H9 (cell line): Measurements from ENCODE around the gene SCYL3. TPM values are rescaled to one million over a fixed set of nuclear protein-coding genes. Genes with fewer than 3 reads are reported as not detected.

ENCODE experiments used
- DNase-seq: peaks from one replicate; pipeline ENCODE4 v3.0.0-alpha.2; 2017
- H2AFZ ChIP-seq: one replicate; pipeline ENCODE4 v1.6.1; 2013; ENCODE audit warnings: mild to moderate bottlenecking, low read length, control low read depth, moderate library complexity
- H2AK5ac ChIP-seq: 2 replicates; pipeline ENCODE4 v1.6.1; 2013; ENCODE audit warnings: low read length, control low read depth, mixed read lengths; ENCODE audit not compliant: insufficient read length
- H2BK120ac ChIP-seq: one replicate; pipeline ENCODE4 v1.6.1; 2013; ENCODE audit warnings: low read depth, mild to moderate bottlenecking, low read length, control low read depth, inconsistent platforms; ENCODE audit not compliant: poor library complexity, severe bottlenecking
- H2BK12ac ChIP-seq: 2 replicates; pipeline ENCODE4 v1.6.1; 2013; ENCODE audit warnings: low read length, control low read depth, mixed read lengths, low read depth; ENCODE audit not compliant: insufficient read length
- H2BK15ac ChIP-seq: 2 replicates; pipeline ENCODE4 v1.6.1; 2013; ENCODE audit warnings: low read depth, low read length, control low read depth
- H2BK20ac ChIP-seq: one replicate; pipeline ENCODE4 v1.6.1; 2013; ENCODE audit warnings: low read depth, mild to moderate bottlenecking, low read length, control low read depth, inconsistent platforms; ENCODE audit not compliant: poor library complexity, severe bottlenecking
- H2BK5ac ChIP-seq: 2 replicates; pipeline ENCODE4 v1.6.1; 2013; ENCODE audit warnings: low read length, control low read depth, mixed read lengths; ENCODE audit not compliant: insufficient read length
- H3K14ac ChIP-seq: 2 replicates; pipeline ENCODE4 v1.6.1; 2013; ENCODE audit warnings: low read length, control low read depth; ENCODE audit not compliant: insufficient read depth
- H3K18ac ChIP-seq: 2 replicates; pipeline ENCODE4 v1.6.1; 2013; ENCODE audit warnings: low read depth, mild to moderate bottlenecking, mixed read lengths, low read length, control low read depth; ENCODE audit not compliant: insufficient read length
- H3K23ac ChIP-seq: 2 replicates; pipeline ENCODE4 v1.6.1; 2013; ENCODE audit warnings: low read length, control low read depth, mixed read lengths, low read depth; ENCODE audit not compliant: insufficient read length
- H3K23me2 ChIP-seq: 2 replicates; pipeline ENCODE4 v1.6.1; 2013; ENCODE audit warnings: low read depth, mild to moderate bottlenecking, mixed read lengths, low read length, control low read depth; ENCODE audit not compliant: insufficient read length, poor library complexity, severe bottlenecking
- H3K27ac ChIP-seq: 2 replicates; pipeline ENCODE4 v1.5.1; 2013; ENCODE audit warnings: low read length, control low read depth, mixed read lengths, low read depth; ENCODE audit not compliant: insufficient read length
- H3K27me3 ChIP-seq: 2 replicates; pipeline ENCODE4 v1.6.1; 2013; ENCODE audit warnings: low read length, control low read depth, inconsistent platforms; ENCODE audit not compliant: insufficient read depth
- H3K4ac ChIP-seq: 2 replicates; pipeline ENCODE4 v1.6.1; 2013; ENCODE audit warnings: low read depth, mild to moderate bottlenecking, control low read depth, inconsistent platforms, low read length, moderate library complexity
- H3K4me1 ChIP-seq: 2 replicates; pipeline ENCODE4 v1.6.1; 2013; ENCODE audit warnings: low read length, control low read depth, inconsistent platforms; ENCODE audit not compliant: insufficient read depth
- H3K4me2 ChIP-seq: 2 replicates; pipeline ENCODE4 v1.6.1; 2013; ENCODE audit warnings: low read length, control low read depth, mixed read lengths; ENCODE audit not compliant: insufficient read length, insufficient read depth
- H3K56ac ChIP-seq: 2 replicates; pipeline ENCODE4 v1.6.1; 2013; ENCODE audit warnings: low read depth, mild to moderate bottlenecking, mixed read lengths, low read length, control low read depth; ENCODE audit not compliant: insufficient read length
- H3K79me1 ChIP-seq: 2 replicates; pipeline ENCODE4 v1.6.1; 2013; ENCODE audit warnings: low read depth, mild to moderate bottlenecking, moderate library complexity, low read length, control low read depth, inconsistent platforms; ENCODE audit not compliant: insufficient read depth, poor library complexity, severe bottlenecking
- H3K79me2 ChIP-seq: 2 replicates; pipeline ENCODE4 v1.6.1; 2013; ENCODE audit warnings: low read length, control low read depth, inconsistent platforms; ENCODE audit not compliant: insufficient read depth
- H3K9ac ChIP-seq: 2 replicates; pipeline ENCODE4 v1.6.1; 2013; ENCODE audit warnings: low read length, control low read depth, mixed read lengths; ENCODE audit not compliant: insufficient read length; ENCODE audit errors: extremely low read depth
- H3K9me3 ChIP-seq: one replicate; pipeline ENCODE4 v1.6.1; 2013; ENCODE audit warnings: low read depth, low read length, inconsistent platforms; ENCODE audit not compliant: control insufficient read depth
- H3T11ph ChIP-seq: one replicate; pipeline ENCODE4 v1.6.1; 2013; ENCODE audit warnings: mild to moderate bottlenecking, low read length, control low read depth, inconsistent platforms
- H4K20me1 ChIP-seq: one replicate; pipeline ENCODE4 v1.6.1; 2013; ENCODE audit not compliant: control insufficient read depth, insufficient read length, insufficient read depth
- H4K5ac ChIP-seq: 2 replicates; pipeline ENCODE4 v1.6.1; 2013; ENCODE audit warnings: low read depth, mild to moderate bottlenecking, mixed read lengths, low read length, control low read depth; ENCODE audit not compliant: insufficient read length
- H4K8ac ChIP-seq: replicated peaks from 2 replicates; pipeline ENCODE4 v1.6.1; 2013; ENCODE audit warnings: low read length, control low read depth, mixed read lengths, low read depth; ENCODE audit not compliant: insufficient read length
- H4K91ac ChIP-seq: 2 replicates; pipeline ENCODE4 v1.6.1; 2013; ENCODE audit warnings: low read depth, mild to moderate bottlenecking, moderate library complexity, mixed read lengths, low read length, control low read depth; ENCODE audit not compliant: insufficient read length
- H3K27ac Mint-ChIP-seq, 3 experiments: 2 replicates in 2 of 3; 3 replicates in 1 of 3; pipeline ENCODE4 v1.8.0; 2020 to 2021; ENCODE audit warnings: mixed read lengths in 3 of 3, mild to moderate bottlenecking in 1 of 3, moderate library complexity in 1 of 3
- H3K27me3 Mint-ChIP-seq: 2 replicates; pipeline ENCODE4 v1.8.0; 2021; ENCODE audit warnings: low read depth, mild to moderate bottlenecking, moderate library complexity, mixed read lengths
- H3K36me3 Mint-ChIP-seq, 3 experiments: 2 replicates in 2 of 3; 3 replicates in 1 of 3; pipeline ENCODE4 v1.8.0; 2020 to 2021; ENCODE audit warnings: low read depth in 3 of 3, mixed read lengths in 3 of 3; ENCODE audit not compliant: insufficient read depth in 1 of 3
- H3K4me1 Mint-ChIP-seq, 2 experiments: 2 replicates each; pipeline ENCODE4 v1.8.0; 2020; ENCODE audit warnings: mixed read lengths in 2 of 2
- H3K4me3 Mint-ChIP-seq, 2 experiments: 2 replicates in 1 of 2; 3 replicates in 1 of 2; pipeline ENCODE4 v1.8.0; 2020 to 2021; ENCODE audit warnings: mild to moderate bottlenecking in 2 of 2, mixed read lengths in 2 of 2, moderate library complexity in 1 of 2
- H3K9me3 Mint-ChIP-seq, 2 experiments: 2 replicates in 1 of 2; 3 replicates in 1 of 2; pipeline ENCODE4 v1.8.0; 2020; ENCODE audit warnings: mild to moderate bottlenecking in 2 of 2, mixed read lengths in 2 of 2, moderate library complexity in 1 of 2
- CTCF ChIP-seq: fragments of 200-600 bp; sonication (generic); conservative IDR thresholded peaks from 3 replicates; pipeline ENCODE4 v1.8.0; 2021; ENCODE audit warnings: antibody characterized with exemption, mild to moderate bottlenecking
- WGBS: extraction: QIAGEN DNeasy Blood & Tissue Kit; methylation state at CpG from one replicate; pipeline ENCODE4 v1.1.7; 2013; ENCODE audit warnings: missing lambda C conversion rate, low lambda C conversion rate, mixed read lengths; ENCODE audit not compliant: insufficient read length; ENCODE audit errors: extremely low coverage; 5-methylcytosine and 5-hydroxymethylcytosine counted together
- total RNA-seq: library from RNA; stranded (reverse); gene quantifications from 2 replicates; pipeline ENCODE4 v1.2.1, GENCODE V29; 2021

SCYL3 gene
- total RNA-seq, 1 experiment from 2014 or later: 3.9 TPM

GRCh38 chr1:169824153-169824552 lies 69.5 kb downstream of the SCYL3 start:
- peak overlapping the region in 2 of 3 experiments; percentile 2 to 4; a peak in 1 of 7 replicates for H3K27ac Mint-ChIP-seq

More at GRCh38 chr1:169824153-169824552, 69.5 kb downstream of the SCYL3 start:
- Histone ChIP-seq H2AK5ac (no peak overlapping the region), H3T11ph (no peak overlapping the region), H3K23ac (no peak overlapping the region), H3K9ac (no peak overlapping the region), H3K79me2 (no peaks in the 10 kb centered on the region), H2BK120ac (no peak overlapping the region), H3K4me1 (no peaks in the 10 kb centered on the region), H3K14ac (no peak overlapping the region), H4K20me1 (no peaks in the 10 kb centered on the region), H4K5ac (no peak overlapping the region), H4K8ac (no peak overlapping the region), H3K27ac (no peak overlapping the region), H3K79me1 (no peaks in the 10 kb centered on the region), H2BK12ac (no peak overlapping the region), H4K91ac (no peak overlapping the region), H3K9me3 (no peaks in the 10 kb centered on the region), H3K18ac (no peak overlapping the region), H3K4me2 (no peak overlapping the region), H2AFZ (no peak overlapping the region), H2BK15ac (no peak overlapping the region), H3K56ac (no peak overlapping the region), H3K23me2 (no peaks in the 10 kb centered on the region), H2BK5ac (no peak overlapping the region), H3K4ac (no peak overlapping the region), H2BK20ac (no peak overlapping the region), H3K27me3 (no peaks in the 10 kb centered on the region)
- TF ChIP-seq CTCF: no peak
- 100% methylated on average over 3 of the region's 3 CpGs for WGBS
- no peak overlapping the region for H3K4me3 Mint-ChIP-seq
- peaks cover 12 to 50% (median 31%) of the 10 kb centered on the region in 3 experiments for H3K36me3 Mint-ChIP-seq
- H3K4me1 Mint-ChIP-seq: no peaks in the 10 kb centered on the region
- H3K27me3 Mint-ChIP-seq: no peaks in the 10 kb centered on the region
- DNase-seq: no peak
- H3K9me3 Mint-ChIP-seq: no peaks in the 10 kb centered on the region
